Muscle layer of colon (tissue), 2 donors: ENCODE measurements around the gene SEBOX.

ENCODE experiments used
- H3K27ac ChIP-seq: one replicate; pipeline ENCODE4 v1.7.0; 2013; ENCODE audit warnings: low read depth, mild to moderate bottlenecking, low read length, moderate library complexity
- H3K27me3 ChIP-seq, 2 donors: one replicate each; pipeline ENCODE4 v1.7.0; 2013; ENCODE audit warnings: low read length in 2 of 2, mild to moderate bottlenecking in 2 of 2; ENCODE audit not compliant: insufficient read depth in 2 of 2, control insufficient read depth in 1 of 2
- H3K36me3 ChIP-seq: one replicate; pipeline ENCODE4 v1.7.0; 2013; ENCODE audit warnings: mild to moderate bottlenecking, low read length; ENCODE audit not compliant: insufficient read depth
- H3K4me1 ChIP-seq: one replicate; pipeline ENCODE4 v1.7.0; 2013; ENCODE audit warnings: mild to moderate bottlenecking, low read length; ENCODE audit not compliant: insufficient read depth
- H3K4me3 ChIP-seq, 2 donors: one replicate each; pipeline ENCODE4 v1.7.0; 2013; ENCODE audit warnings: low read length in 2 of 2, low read depth in 1 of 2, mild to moderate bottlenecking in 1 of 2, moderate library complexity in 1 of 2
- H3K9ac ChIP-seq: one replicate; pipeline ENCODE4 v1.7.0; 2013; ENCODE audit warnings: low read length
- H3K9me3 ChIP-seq: one replicate; pipeline ENCODE4 v1.7.0; 2013; ENCODE audit warnings: mild to moderate bottlenecking, low read length
- donor health status: abdominal sarcoma.
- donor health status: Adenocarcinoma of cecum.

SEBOX gene

GRCh38 chr17:28363776-28364650 lies 986 bp downstream of the SEBOX start:
- no peaks in the 10 kb centered on the region for H3K9me3 ChIP-seq
- H3K9ac ChIP-seq: no peak overlapping the region
- no peak overlapping the region for H3K4me3 ChIP-seq
- H3K27ac ChIP-seq: no peak overlapping the region
- H3K4me1 ChIP-seq: no peaks in the 10 kb centered on the region
- no peaks in the 10 kb centered on the region for H3K27me3 ChIP-seq
- H3K36me3 ChIP-seq: peaks cover 36% of the 10 kb centered on the region

GRCh38 chr17:28363186-28363585 lies 1.8 kb downstream of the SEBOX start:
- Histone ChIP-seq H3K36me3 (peaks cover 38% of the 10 kb centered on the region), H3K27ac (no peak overlapping the region), H3K4me1 (peaks cover 8% of the 10 kb centered on the region), H3K9me3 (no peaks in the 10 kb centered on the region), H3K4me3 (no peak overlapping the region), H3K9ac (no peak overlapping the region), H3K27me3 (no peaks in the 10 kb centered on the region)

- H3K27ac ChIP-seq: peak overlapping the region; percentile 94
Observed at GRCh38 chr17:28357901-28358197, 7.2 kb downstream of the SEBOX start.

GRCh38 chr17:28357061-28357900 lies 7.7 kb downstream of the SEBOX start, which contains the start of gene POLDIP2:
Gene POLDIP2 (minus strand): TSS chr17:28357527. CDS start chr17:28357448, 79 bp downstream.
- Histone ChIP-seq H3K36me3 (peaks cover 52% of the 10 kb centered on the region), H3K4me3 (peak within 1 kb of the TSS; percentile 82 to 94), H3K27ac (peak within 1 kb of the TSS; percentile 94), H3K9ac (peak within 1 kb of the TSS; percentile 79), H3K27me3 (no peaks in the 10 kb centered on the region), H3K4me1 (peaks cover 25% of the 10 kb centered on the region), H3K9me3 (no peaks in the 10 kb centered on the region)

More at GRCh38 chr17:28357901-28358197, 7.2 kb downstream of the SEBOX start:
- peak overlapping the region; percentile 82 to 94 for H3K4me3 ChIP-seq
- H3K36me3 ChIP-seq: peaks cover 53% of the 10 kb centered on the region
- peak overlapping the region; percentile 36 for H3K9ac ChIP-seq
- no peaks in the 10 kb centered on the region for H3K9me3 ChIP-seq
- no peaks in the 10 kb centered on the region for H3K27me3 ChIP-seq
- H3K4me1 ChIP-seq: peaks cover 25% of the 10 kb centered on the region

- H3K9me3 ChIP-seq: no peaks in the 10 kb centered on the region
- H3K27ac ChIP-seq: no peak overlapping the region
- no peaks in the 10 kb centered on the region for H3K27me3 ChIP-seq
- H3K9ac ChIP-seq: no peak overlapping the region
- H3K4me3 ChIP-seq: no peak overlapping the region
- H3K4me1 ChIP-seq: no peaks in the 10 kb centered on the region
- H3K36me3 ChIP-seq: peaks cover 91% of the 10 kb centered on the region
Observed at GRCh38 chr17:28350271-28350670, 14.7 kb downstream of the SEBOX start.

DNA sequence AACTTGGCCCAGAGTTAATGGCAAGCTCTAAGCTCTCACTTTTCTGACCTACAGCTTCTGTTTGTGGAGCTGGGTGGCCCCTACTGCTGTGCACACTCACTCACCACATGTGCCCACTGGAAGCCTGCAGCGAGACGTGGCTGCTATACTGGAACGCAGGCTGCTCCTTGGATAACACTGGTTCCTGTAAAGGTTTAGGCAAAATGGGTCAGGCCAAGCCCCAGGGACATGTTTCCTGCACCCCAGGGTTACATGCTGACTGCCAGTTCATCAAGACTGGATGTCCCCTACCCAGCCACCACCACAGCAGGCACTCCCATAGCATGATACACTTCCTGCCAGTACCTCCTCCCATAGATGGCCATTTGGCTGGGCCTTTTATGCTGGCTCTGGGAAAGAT lies 16.0 kb downstream of the SEBOX start:
- Histone ChIP-seq H3K27ac (no peak overlapping the region), H3K4me1 (no peaks in the 10 kb centered on the region), H3K4me3 (no peak overlapping the region), H3K9me3 (no peaks in the 10 kb centered on the region), H3K9ac (no peak overlapping the region), H3K27me3 (no peaks in the 10 kb centered on the region), H3K36me3 (peaks cover 90% of the 10 kb centered on the region)

DNA sequence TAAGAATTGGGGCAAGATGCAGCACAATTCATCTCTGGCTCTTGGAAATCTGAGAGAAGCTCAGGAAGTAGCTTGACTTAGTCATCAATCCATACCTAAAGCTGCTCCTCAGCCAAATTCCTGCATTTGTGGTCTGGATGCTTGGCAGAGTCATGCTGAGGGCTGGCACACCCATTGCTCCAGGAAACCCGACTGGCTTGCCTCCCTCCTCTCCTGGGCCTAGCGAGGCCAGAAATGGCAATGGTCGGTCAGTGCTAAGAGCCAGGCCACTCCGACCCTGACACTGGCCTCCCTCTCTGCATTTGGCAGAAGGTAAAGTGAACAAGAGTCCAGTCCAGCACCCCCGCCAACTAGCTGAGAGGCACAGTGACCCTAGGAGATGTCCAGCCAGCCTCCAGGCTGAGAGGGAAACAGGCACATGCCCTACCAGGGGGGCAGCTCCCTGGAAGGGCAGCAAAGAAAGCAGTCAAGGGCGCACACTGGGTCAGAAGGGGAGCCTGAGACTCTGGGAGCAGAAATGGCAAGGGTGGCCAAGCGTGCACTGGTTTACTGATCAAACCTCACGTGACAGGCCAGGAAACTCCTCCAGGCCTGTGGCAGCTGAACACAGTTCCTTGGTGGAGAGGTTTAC lies 17.6 kb downstream of the SEBOX start:
- Histone ChIP-seq H3K4me3 (no peak overlapping the region), H3K27ac (no peak overlapping the region), H3K27me3 (no peaks in the 10 kb centered on the region), H3K36me3 (peaks cover 90% of the 10 kb centered on the region), H3K9me3 (no peaks in the 10 kb centered on the region), H3K4me1 (no peaks in the 10 kb centered on the region), H3K9ac (no peak overlapping the region)

DNA sequence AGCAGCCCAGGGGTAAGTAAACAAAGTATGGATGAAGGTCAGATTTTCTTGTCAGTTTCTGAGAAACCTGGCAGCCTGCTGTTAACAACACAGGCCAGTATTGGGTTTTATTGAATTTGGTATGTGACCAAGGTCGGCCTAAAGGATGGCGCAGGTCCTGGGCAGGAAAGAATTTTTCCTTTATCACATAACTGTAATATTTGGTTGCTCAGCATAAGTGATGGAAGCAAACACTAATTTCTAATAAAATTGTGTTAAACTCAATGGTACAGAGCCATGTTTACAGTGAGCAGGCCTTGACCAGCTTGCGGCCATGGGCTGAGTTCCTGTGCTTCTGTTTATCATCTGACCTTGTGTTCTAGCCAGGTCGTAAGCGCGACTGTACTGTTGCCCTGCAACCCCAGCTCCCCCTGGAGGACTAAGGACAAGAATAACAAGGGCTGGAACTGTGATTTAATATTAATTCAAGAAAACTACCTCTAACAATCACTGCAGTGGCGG lies 18.2 kb downstream of the SEBOX start:
- Histone ChIP-seq H3K36me3 (peaks cover 93% of the 10 kb centered on the region), H3K27ac (no peak overlapping the region), H3K4me3 (no peak overlapping the region), H3K4me1 (no peaks in the 10 kb centered on the region), H3K27me3 (no peaks in the 10 kb centered on the region), H3K9me3 (no peaks in the 10 kb centered on the region), H3K9ac (no peak overlapping the region)

DNA sequence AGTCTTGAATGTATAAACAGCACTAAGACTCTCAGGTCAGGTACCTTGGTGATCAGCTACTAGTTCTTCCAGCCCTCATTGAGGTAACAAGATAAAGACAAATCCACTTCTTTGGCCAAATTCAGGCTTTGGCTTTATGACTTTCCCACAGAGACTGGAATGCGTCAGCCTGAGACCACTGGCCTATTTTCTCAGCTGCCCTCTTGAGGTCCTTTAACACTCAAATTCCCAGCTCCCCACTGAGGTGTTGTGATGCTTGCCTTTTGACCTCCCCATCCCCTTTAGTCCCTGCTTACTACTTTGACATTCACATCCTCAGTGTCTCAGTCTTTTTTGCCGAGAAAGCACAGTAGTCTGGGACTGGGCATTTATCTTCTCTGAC lies 18.8 kb downstream of the SEBOX start:
- peaks cover 93% of the 10 kb centered on the region for H3K36me3 ChIP-seq
- H3K9ac ChIP-seq: no peak overlapping the region
- no peaks in the 10 kb centered on the region for H3K9me3 ChIP-seq
- no peak overlapping the region for H3K27ac ChIP-seq
- no peaks in the 10 kb centered on the region for H3K4me1 ChIP-seq
- no peak overlapping the region for H3K4me3 ChIP-seq
- no peaks in the 10 kb centered on the region for H3K27me3 ChIP-seq

- no peak overlapping the region for H3K4me3 ChIP-seq
- H3K9ac ChIP-seq: no peak overlapping the region
- H3K27ac ChIP-seq: no peak overlapping the region
- H3K36me3 ChIP-seq: peaks cover 93% of the 10 kb centered on the region
- no peaks in the 10 kb centered on the region for H3K4me1 ChIP-seq
- no peaks in the 10 kb centered on the region for H3K9me3 ChIP-seq
- H3K27me3 ChIP-seq: no peaks in the 10 kb centered on the region
Observed at GRCh38 chr17:28345419-28346198, 19.4 kb downstream of the SEBOX start.
